ENCODE data around the gene CNTNAP2.

CNTNAP2 gene

GRCh38 chr7:148242294-148242821 is 2125.8 kb downstream of the CNTNAP2 start:
- no peak for DNase-seq (ENCODE audit: low read depth, low spot score)

GRCh38 chr7:148245381-148245780 is 2128.8 kb downstream of the CNTNAP2 start:
- no peak for DNase-seq (ENCODE audit: low read depth, low spot score)

- DNase-seq (ENCODE audit: low read depth, low spot score), result no peak
These were observed 2137.0 kb downstream of the CNTNAP2 start for GRCh38 chr7:148253629-148254028.

- DNase-seq (ENCODE audit: low read depth, low spot score), result no peak
These were observed 2138.7 kb downstream of the CNTNAP2 start for GRCh38 chr7:148255333-148255732.

GRCh38 chr7:148256433-148256832 is 2139.8 kb downstream of the CNTNAP2 start:
- DNase-seq (ENCODE audit: low read depth, low spot score), result no peak

GRCh38 chr7:148260599-148260998 is 2144.0 kb downstream of the CNTNAP2 start:
- DNase-seq (ENCODE audit: low read depth, low spot score), result no peak

- no peak for DNase-seq (ENCODE audit: low read depth, low spot score)
These were observed 2144.9 kb downstream of the CNTNAP2 start for GRCh38 chr7:148261523-148261922.

GRCh38 chr7:148261996-148262688 is 2145.5 kb downstream of the CNTNAP2 start:
- no peak for DNase-seq (ENCODE audit: low read depth, low spot score)

GRCh38 chr7:148262721-148263229 is 2146.2 kb downstream of the CNTNAP2 start:
- peak; percentile 26 for DNase-seq (ENCODE audit: low read depth, low spot score)

GRCh38 chr7:148264933-148265557 is 2148.4 kb downstream of the CNTNAP2 start:
- DNase-seq (ENCODE audit: low read depth, low spot score), result no peak

- DNase-seq (ENCODE audit: low read depth, low spot score), result no peak
These were observed 2149.3 kb downstream of the CNTNAP2 start for GRCh38 chr7:148265896-148266295.

GRCh38 chr7:148266795-148267194 is 2150.2 kb downstream of the CNTNAP2 start:
- DNase-seq (ENCODE audit: low read depth, low spot score), result no peak

GRCh38 chr7:148270576-148270975 is 2154.0 kb downstream of the CNTNAP2 start:
- DNase-seq (ENCODE audit: low read depth, low spot score), result no peak

GRCh38 chr7:148274118-148274517 is 2157.5 kb downstream of the CNTNAP2 start:
- DNase-seq (ENCODE audit: low read depth, low spot score), result no peak

- no peak for DNase-seq (ENCODE audit: low read depth, low spot score)
These were observed 2158.8 kb downstream of the CNTNAP2 start for GRCh38 chr7:148275359-148275890.

- DNase-seq (ENCODE audit: low read depth, low spot score), result no peak
These were observed 2159.9 kb downstream of the CNTNAP2 start for GRCh38 chr7:148276314-148277041.

GRCh38 chr7:148277042-148277660 is 2160.6 kb downstream of the CNTNAP2 start:
- no peak for DNase-seq (ENCODE audit: low read depth, low spot score)

- DNase-seq (ENCODE audit: low read depth, low spot score), result no peak
These were observed 2169.5 kb downstream of the CNTNAP2 start for GRCh38 chr7:148286150-148286549.

- no peak for DNase-seq (ENCODE audit: low read depth, low spot score)
These were observed 2170.9 kb downstream of the CNTNAP2 start for GRCh38 chr7:148287538-148287937.

GRCh38 chr7:148288592-148289151 is 2172.1 kb downstream of the CNTNAP2 start:
- no peak for DNase-seq (ENCODE audit: low read depth, low spot score)

- DNase-seq (ENCODE audit: low read depth, low spot score), result no peak
These were observed 2173.0 kb downstream of the CNTNAP2 start for GRCh38 chr7:148289630-148290029.

All from activated CD4-positive, CD25-positive, alpha-beta regulatory T cell treated with anti-CD3 and anti-CD28 coated beads, Interleukin-2, amount 50 U/mL, for 16 hours (primary cell).